Measurements from ENCODE around the gene TMEM129.

Gene TMEM129

DNA sequence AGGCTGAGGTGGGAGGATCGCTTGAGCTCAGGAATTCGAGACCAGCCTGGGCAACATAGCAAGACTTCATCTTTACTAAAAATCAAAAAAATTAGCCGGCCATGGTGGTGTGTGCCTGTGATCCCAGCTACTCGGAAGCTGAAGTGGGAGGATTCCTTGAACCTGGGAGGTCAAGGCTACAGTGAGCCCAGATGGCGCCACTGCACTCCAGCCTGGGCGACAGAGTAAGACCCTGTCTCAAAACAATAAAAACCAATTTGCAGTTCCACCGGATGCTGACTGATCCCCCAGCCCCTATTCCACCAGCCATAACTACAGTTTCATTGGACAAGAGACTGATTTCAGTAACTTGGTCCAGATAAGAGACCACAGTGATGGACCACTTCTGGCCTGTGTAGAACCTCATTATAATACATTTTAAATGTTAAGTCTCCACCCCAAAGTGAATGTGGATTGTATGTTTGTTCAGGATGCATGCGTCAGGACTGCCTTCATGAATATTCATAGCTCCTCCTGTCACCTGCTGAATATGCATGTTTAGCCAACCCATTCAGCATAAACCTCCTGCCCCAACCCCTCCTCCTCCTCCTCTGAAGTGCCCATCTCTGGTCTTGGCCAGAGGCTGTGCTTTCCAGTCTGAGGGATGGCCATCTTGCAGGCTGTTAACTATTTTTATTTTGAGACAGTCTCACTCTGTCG is 6.7 kb downstream of the TMEM129 start:
- Histone ChIP-seq H3K9ac (ENCODE audit: low read length) (no peak overlapping the region; the same call in 1 of the 2 replicates), H4K20me1 (ENCODE audit: insufficient read depth, low read length) (peaks cover 17% of the 10 kb centered on the region; the same call in 1 of the 2 replicates), H3K4me1 (ENCODE audit: low read length) (peaks cover 22% of the 10 kb centered on the region), H3K27me3 (replicated peaks; ENCODE audit: insufficient read depth, low read length) (no peaks in the 10 kb centered on the region), H3K9me3 (replicated peaks; ENCODE audit: insufficient read depth, low read length) (no peaks in the 10 kb centered on the region), H2AFZ (ENCODE audit: low read length) (no peak overlapping the region), H3K4me3 (ENCODE audit: low read length) (0 out of 2 replicates have a peak overlapping the region, but pooled peaks have one; percentile 91), H3K36me3 (replicated peaks; ENCODE audit: insufficient read depth, low read length) (no peaks in the 10 kb centered on the region), H3K27ac (ENCODE audit: low read length) (no peak overlapping the region; the same call in 1 of the 2 replicates), H3K4me2 (ENCODE audit: low read depth, low read length) (peak overlapping the region; percentile 85; the same call in 1 of the 2 replicates), H3K9me2 (replicated peaks; ENCODE audit: insufficient read depth, low read length) (no peaks in the 10 kb centered on the region), H3F3A (ENCODE audit: insufficient read depth, low read length) (peaks cover 21% of the 10 kb centered on the region), H3K79me2 (ENCODE audit: low read length) (peaks cover 93% of the 10 kb centered on the region)
- peak; percentile 34 for DNase-seq
- TF ChIP-seq EZH2phosphoT487 (IDR thresholded peaks at IDR 0.05; ENCODE audit: low read length) (no peak), EZH2 (optimal IDR thresholded peaks at IDR 0.05; ENCODE audit: low read depth, low read length) (no peak)
- TF ChIP-seq, protein P1, sequence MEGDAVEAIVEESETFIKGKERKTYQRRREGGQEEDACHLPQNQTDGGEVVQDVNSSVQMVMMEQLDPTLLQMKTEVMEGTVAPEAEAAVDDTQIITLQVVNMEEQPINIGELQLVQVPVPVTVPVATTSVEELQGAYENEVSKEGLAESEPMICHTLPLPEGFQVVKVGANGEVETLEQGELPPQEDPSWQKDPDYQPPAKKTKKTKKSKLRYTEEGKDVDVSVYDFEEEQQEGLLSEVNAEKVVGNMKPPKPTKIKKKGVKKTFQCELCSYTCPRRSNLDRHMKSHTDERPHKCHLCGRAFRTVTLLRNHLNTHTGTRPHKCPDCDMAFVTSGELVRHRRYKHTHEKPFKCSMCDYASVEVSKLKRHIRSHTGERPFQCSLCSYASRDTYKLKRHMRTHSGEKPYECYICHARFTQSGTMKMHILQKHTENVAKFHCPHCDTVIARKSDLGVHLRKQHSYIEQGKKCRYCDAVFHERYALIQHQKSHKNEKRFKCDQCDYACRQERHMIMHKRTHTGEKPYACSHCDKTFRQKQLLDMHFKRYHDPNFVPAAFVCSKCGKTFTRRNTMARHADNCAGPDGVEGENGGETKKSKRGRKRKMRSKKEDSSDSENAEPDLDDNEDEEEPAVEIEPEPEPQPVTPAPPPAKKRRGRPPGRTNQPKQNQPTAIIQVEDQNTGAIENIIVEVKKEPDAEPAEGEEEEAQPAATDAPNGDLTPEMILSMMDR (IDR thresholded peaks at IDR 0.05; ENCODE audit: low read length): no peak

DNA sequence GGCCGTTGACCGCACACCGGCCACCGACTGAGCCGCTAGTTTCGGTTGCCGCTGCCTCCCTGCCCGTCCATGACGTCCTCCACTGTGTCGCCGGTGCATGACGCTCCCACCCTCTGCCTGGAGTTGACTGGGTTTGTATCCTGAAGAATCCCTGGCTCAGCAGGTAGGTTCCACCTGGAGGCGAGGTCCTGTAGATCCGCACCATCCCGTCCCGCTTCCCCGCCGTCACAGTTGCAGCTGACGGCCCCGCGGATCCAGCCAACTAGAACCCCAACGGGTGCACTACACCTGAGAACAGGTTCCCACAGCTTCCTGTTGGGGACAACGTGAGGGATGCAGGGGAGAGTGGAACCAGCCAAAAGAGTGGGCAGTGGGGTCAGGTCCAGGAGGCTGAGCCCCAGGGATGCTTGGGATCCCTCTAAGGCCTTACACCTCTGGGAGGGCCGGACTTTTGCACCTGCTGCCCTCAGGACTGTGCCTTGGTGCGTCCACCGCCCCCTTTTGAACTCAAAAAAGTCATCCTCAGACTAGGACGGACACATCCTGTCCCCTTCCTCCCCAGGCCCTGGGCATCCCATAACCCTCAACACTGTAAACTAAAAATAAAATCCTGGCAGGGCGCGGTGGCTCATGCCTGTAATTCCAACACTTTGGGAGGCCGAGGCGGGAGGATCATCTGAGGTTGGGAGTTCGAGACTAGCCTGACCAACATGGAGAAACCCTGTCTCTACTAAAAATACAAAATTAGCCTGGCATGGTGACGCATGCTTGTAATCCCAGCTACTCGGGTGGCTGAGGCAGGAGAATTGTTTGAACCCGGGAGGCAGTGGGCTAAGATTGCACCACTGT is 7.9 kb downstream of the TMEM129 start:
- Histone ChIP-seq H3K4me2 (ENCODE audit: low read depth, low read length) (peak overlapping the region; percentile 85), H3K9me2 (replicated peaks; ENCODE audit: insufficient read depth, low read length) (no peaks in the 10 kb centered on the region), H3F3A (ENCODE audit: insufficient read depth, low read length) (peaks cover 16% of the 10 kb centered on the region), H4K20me1 (ENCODE audit: insufficient read depth, low read length) (peaks cover 26% of the 10 kb centered on the region; the same call in 1 of the 2 replicates), H3K27ac (ENCODE audit: low read length) (peak overlapping the region; percentile 100), H3K4me1 (ENCODE audit: low read length) (peaks cover 13% of the 10 kb centered on the region), H3K4me3 (ENCODE audit: low read length) (peak overlapping the region; percentile 91), H3K9ac (ENCODE audit: low read length) (peak overlapping the region; percentile 99), H3K27me3 (replicated peaks; ENCODE audit: insufficient read depth, low read length) (no peaks in the 10 kb centered on the region), H3K79me2 (ENCODE audit: low read length) (peaks cover 93% of the 10 kb centered on the region), H3K36me3 (replicated peaks; ENCODE audit: insufficient read depth, low read length) (no peaks in the 10 kb centered on the region), H2AFZ (ENCODE audit: low read length) (peak overlapping the region; percentile 78; the same call in 1 of the 2 replicates), H3K9me3 (replicated peaks; ENCODE audit: insufficient read depth, low read length) (no peaks in the 10 kb centered on the region)
- no peak for DNase-seq
- TF ChIP-seq, protein P1 (IDR thresholded peaks at IDR 0.05; ENCODE audit: low read length): no peak
- no peak for TF ChIP-seq EZH2phosphoT487 (IDR thresholded peaks at IDR 0.05; ENCODE audit: low read length)
- no peak for TF ChIP-seq EZH2 (optimal IDR thresholded peaks at IDR 0.05; ENCODE audit: low read depth, low read length)

DNA sequence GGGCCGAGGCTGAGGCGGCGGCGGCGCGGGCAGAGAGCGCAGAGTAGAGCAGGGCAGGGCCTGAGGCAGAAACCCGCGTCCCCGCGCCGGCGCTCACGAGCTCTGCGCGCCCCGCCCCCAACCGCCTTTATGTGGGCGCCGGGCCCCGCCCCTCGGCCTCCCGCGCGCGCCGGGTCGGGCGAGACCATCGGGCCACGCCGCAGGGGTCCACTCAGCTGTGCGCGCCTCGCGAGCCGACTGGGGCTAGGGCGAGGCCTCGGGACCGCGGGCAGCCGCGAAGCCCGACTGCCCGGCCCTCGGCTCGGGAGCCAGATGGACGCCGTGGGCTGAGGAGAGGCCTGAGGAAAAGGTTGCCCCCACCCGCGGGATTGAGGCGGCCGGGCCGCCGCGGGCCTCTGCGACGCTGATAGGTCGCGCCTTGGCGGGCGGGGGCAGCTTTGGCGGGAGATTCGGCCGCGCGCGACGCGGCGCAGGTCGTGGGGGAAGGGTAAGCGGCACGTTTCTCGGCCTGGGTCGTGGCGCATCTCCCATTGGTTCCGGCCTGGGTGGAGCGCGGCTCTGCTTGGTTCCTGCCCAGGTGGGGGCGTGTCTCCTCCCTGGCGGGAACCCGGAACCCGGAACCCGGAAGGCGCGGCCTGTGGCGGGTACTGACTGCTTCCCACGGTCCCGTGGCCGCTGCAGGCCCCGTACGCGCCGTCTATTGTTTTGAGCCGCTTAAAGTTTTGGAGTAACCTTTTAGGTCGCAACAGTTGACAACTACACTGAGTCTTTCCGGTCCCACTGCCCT is 8.7 kb downstream of the TMEM129 start, which contains the start of gene SLBP:
TSS of gene SLBP (minus strand) at position 104 of the 787 bp plus-strand sequence. CDS start 131 bp downstream, outside the sequence.
- Histone ChIP-seq H4K20me1 (ENCODE audit: insufficient read depth, low read length) (peaks cover 33% of the 10 kb centered on the region), H3K4me3 (ENCODE audit: low read length) (peak within 1 kb of the TSS; percentile 95), H3K79me2 (ENCODE audit: low read length) (peaks cover 93% of the 10 kb centered on the region), H3K4me1 (ENCODE audit: low read length) (peaks cover 13% of the 10 kb centered on the region), H3F3A (ENCODE audit: insufficient read depth, low read length) (peaks cover 16% of the 10 kb centered on the region), H3K36me3 (replicated peaks; ENCODE audit: insufficient read depth, low read length) (no peaks in the 10 kb centered on the region), H2AFZ (ENCODE audit: low read length) (peak within 1 kb of the TSS; percentile 78), H3K27ac (ENCODE audit: low read length) (peak within 1 kb of the TSS; percentile 100), H3K9me3 (replicated peaks; ENCODE audit: insufficient read depth, low read length) (no peaks in the 10 kb centered on the region), H3K4me2 (ENCODE audit: low read depth, low read length) (peak within 1 kb of the TSS; percentile 85), H3K9ac (ENCODE audit: low read length) (peak within 1 kb of the TSS; percentile 99), H3K9me2 (replicated peaks; ENCODE audit: insufficient read depth, low read length) (no peaks in the 10 kb centered on the region), H3K27me3 (replicated peaks; ENCODE audit: insufficient read depth, low read length) (no peaks in the 10 kb centered on the region)
- peak; percentile 96 for DNase-seq
- TF ChIP-seq, protein P1 (IDR thresholded peaks at IDR 0.05; ENCODE audit: low read length): no peak
- TF ChIP-seq EZH2phosphoT487 (IDR thresholded peaks at IDR 0.05; ENCODE audit: low read length) (no peak), EZH2 (optimal IDR thresholded peaks at IDR 0.05; ENCODE audit: low read depth, low read length) (no peak)
